HEK293 (cell line): Measurements from ENCODE around the gene BBS12.

Source experiments
- CTCF ChIA-PET: fragments of 350-600 bp; formaldehyde crosslinking; extraction: SDS; loops from one replicate; lab custom pipeline; 2021; ENCODE audit warnings: antibody characterized with exemption; lab: Yijun Ruan, JAX
- POLR2A ChIA-PET: fragments of 300-600 bp; formaldehyde crosslinking; extraction: SDS; loops from one replicate; lab custom pipeline; 2020; ENCODE audit warnings: antibody characterized with exemption, inconsistent platforms; lab: Yijun Ruan, JAX
- H3K27ac ChIP-seq: fragments of 200-500 bp; sonication (Bioruptor generic); 2 replicates; pipeline ENCODE4 v1.5.1; 2014; ENCODE audit warnings: low read depth, low read length, control low read depth, inconsistent platforms; ENCODE audit errors: extremely low read depth
- H3K36me3 ChIP-seq, 2 experiments: fragments of 200-500 bp in 1 of 2; sonication (Bioruptor generic) in 1 of 2; 1 replicate in 1 of 2; 2 replicates in 1 of 2; pipeline ENCODE4 v1.5.1; 2014 to 2017; ENCODE audit warnings: inconsistent platforms in 2 of 2, low read length in 2 of 2; ENCODE audit not compliant: control insufficient read depth in 2 of 2, insufficient read depth in 1 of 2
- H3K4me1 ChIP-seq: fragments of 200-500 bp; sonication (Bioruptor generic); 2 replicates; pipeline ENCODE4 v1.5.1; 2014; ENCODE audit warnings: mild to moderate bottlenecking, low read length, inconsistent platforms; ENCODE audit not compliant: control insufficient read depth, insufficient read depth
- H3K4me3 ChIP-seq: 2 replicates; pipeline ENCODE4 v1.5.1; 2011; ENCODE audit warnings: low read depth, mild to moderate bottlenecking, control low read depth, low read length, moderate library complexity
- H3K9me3 ChIP-seq: fragments of 200-500 bp; sonication (Bioruptor generic); 2 replicates; pipeline ENCODE4 v1.5.1; 2014; ENCODE audit warnings: low read depth, low read length, inconsistent platforms; ENCODE audit not compliant: control insufficient read depth, insufficient read depth
- GLIS1 ChIP-seq: fragments of 450-650 bp; formaldehyde crosslinking; IDR thresholded peaks from 2 replicates; pipeline ENCODE4 v1.5.1; 2016; ENCODE audit warnings: missing biosample characterization, missing genetic modification characterization
- PRDM1 ChIP-seq: fragments of 450-650 bp; formaldehyde crosslinking; IDR thresholded peaks from 2 replicates; pipeline ENCODE4; 2016; ENCODE audit warnings: missing biosample characterization, missing genetic modification characterization
- PRDM2 ChIP-seq: fragments of 450-650 bp; formaldehyde crosslinking; IDR thresholded peaks from 2 replicates; pipeline ENCODE4 v1.5.1; 2016; ENCODE audit warnings: missing biosample characterization, missing genetic modification characterization, borderline replicate concordance
- ZBTB48 ChIP-seq: fragments of 450-650 bp; formaldehyde crosslinking; IDR thresholded peaks from 2 replicates; pipeline ENCODE4 v1.5.1; 2016; ENCODE audit warnings: missing biosample characterization, missing genetic modification characterization
- ZIC2 ChIP-seq: fragments of 450-650 bp; formaldehyde crosslinking; IDR thresholded peaks from 2 replicates; pipeline ENCODE4 v1.5.1; 2016; ENCODE audit warnings: missing biosample characterization, missing genetic modification characterization
- ZNF10 ChIP-seq: fragments of 450-650 bp; formaldehyde crosslinking; IDR thresholded peaks from 2 replicates; pipeline ENCODE4 v1.5.1; 2017; ENCODE audit warnings: missing biosample characterization, missing genetic modification characterization
- ZNF155 ChIP-seq: fragments of 450-650 bp; formaldehyde crosslinking; IDR thresholded peaks from 2 replicates; pipeline ENCODE4 v1.5.1; 2016; ENCODE audit warnings: missing biosample characterization, missing genetic modification characterization
- ZNF175 ChIP-seq: fragments of 450-650 bp; formaldehyde crosslinking; IDR thresholded peaks from 2 replicates; pipeline ENCODE4 v1.5.1; 2016; ENCODE audit warnings: missing biosample characterization, missing genetic modification characterization
- ZNF184 ChIP-seq: fragments of 450-650 bp; IDR thresholded peaks from 2 replicates; pipeline ENCODE4 v1.5.1; 2018; ENCODE audit warnings: missing biosample characterization, mild to moderate bottlenecking, missing genetic modification characterization
- ZNF211 ChIP-seq: fragments of 450-650 bp; formaldehyde crosslinking; IDR thresholded peaks from 2 replicates; pipeline ENCODE4 v1.5.1; 2016; ENCODE audit warnings: low read depth, missing biosample characterization, missing genetic modification characterization
- ZNF239 ChIP-seq: fragments of 450-650 bp; formaldehyde crosslinking; IDR thresholded peaks from 2 replicates; pipeline ENCODE4 v1.5.1; 2016; ENCODE audit warnings: missing biosample characterization, missing genetic modification characterization
- ZNF350 ChIP-seq: fragments of 450-650 bp; formaldehyde crosslinking; IDR thresholded peaks from 2 replicates; pipeline ENCODE4 v1.5.0; 2017; ENCODE audit warnings: missing biosample characterization, mild to moderate bottlenecking, missing genetic modification characterization
- ZNF529 ChIP-seq: fragments of 450-650 bp; formaldehyde crosslinking; IDR thresholded peaks from 2 replicates; pipeline ENCODE4 v1.5.1; 2017; ENCODE audit warnings: missing genetic modification characterization, missing biosample characterization; ENCODE audit not compliant: insufficient replicate concordance
- ZNF530 ChIP-seq: fragments of 450-650 bp; formaldehyde crosslinking; IDR thresholded peaks from 2 replicates; pipeline ENCODE4 v1.5.1; 2016; ENCODE audit warnings: low read depth, missing biosample characterization, missing genetic modification characterization
- ZNF558 ChIP-seq: fragments of 450-650 bp; formaldehyde crosslinking; IDR thresholded peaks from 2 replicates; pipeline ENCODE4 v1.5.1; 2016; ENCODE audit warnings: missing biosample characterization, missing genetic modification characterization
- ZNF596 ChIP-seq: fragments of 450-650 bp; IDR thresholded peaks from 2 replicates; pipeline ENCODE4 v1.5.0; 2018; ENCODE audit warnings: missing biosample characterization, mild to moderate bottlenecking, missing genetic modification characterization, moderate library complexity
- ZNF747 ChIP-seq: fragments of 450-650 bp; formaldehyde crosslinking; IDR thresholded peaks from 2 replicates; pipeline ENCODE4 v1.5.1; 2016; ENCODE audit warnings: missing biosample characterization, missing genetic modification characterization
- ZNF791 ChIP-seq: fragments of 450-650 bp; formaldehyde crosslinking; IDR thresholded peaks from 2 replicates; pipeline ENCODE4 v1.5.1; 2016; ENCODE audit warnings: missing biosample characterization, missing genetic modification characterization
- ZSCAN23 ChIP-seq: fragments of 450-650 bp; formaldehyde crosslinking; IDR thresholded peaks from 2 replicates; pipeline ENCODE4 v1.5.1; 2016; ENCODE audit warnings: missing biosample characterization, missing genetic modification characterization
- ZSCAN4 ChIP-seq: fragments of 450-650 bp; formaldehyde crosslinking; IDR thresholded peaks from 2 replicates; pipeline ENCODE4 v1.5.1; 2017; ENCODE audit warnings: missing biosample characterization, missing genetic modification characterization
- TF ChIP-seq, protein P1 (sequence below): fragments of 450-650 bp; formaldehyde crosslinking; IDR thresholded peaks from 2 replicates; pipeline ENCODE4 v1.5.1; 2016; ENCODE audit warnings: missing biosample characterization, missing genetic modification characterization
- TF ChIP-seq, protein P2 (sequence below): fragments of 450-650 bp; formaldehyde crosslinking; IDR thresholded peaks from 2 replicates; pipeline ENCODE4 v1.5.1; 2016; ENCODE audit warnings: missing biosample characterization, missing genetic modification characterization

The BBS12 gene

GRCh38 chr4:122783301-122784215 is 51.1 kb downstream of the BBS12 start (continued):
- TF ChIP-seq PRDM2 (no peak), GLIS1 (tag by site-specific recombination) (peak; percentile 56), ZSCAN4 (tag by site-specific recombination) (no peak), PRDM1 (0 out of 2 replicates have a peak, but pooled peaks have one; percentile 29), ZNF747 (tag by site-specific recombination) (no peak), ZNF155 (no peak), ZSCAN23 (tag by site-specific recombination) (no peak), ZNF239 (tag by site-specific recombination) (no peak), ZNF529 (tag by site-specific recombination) (no peak)

DNA sequence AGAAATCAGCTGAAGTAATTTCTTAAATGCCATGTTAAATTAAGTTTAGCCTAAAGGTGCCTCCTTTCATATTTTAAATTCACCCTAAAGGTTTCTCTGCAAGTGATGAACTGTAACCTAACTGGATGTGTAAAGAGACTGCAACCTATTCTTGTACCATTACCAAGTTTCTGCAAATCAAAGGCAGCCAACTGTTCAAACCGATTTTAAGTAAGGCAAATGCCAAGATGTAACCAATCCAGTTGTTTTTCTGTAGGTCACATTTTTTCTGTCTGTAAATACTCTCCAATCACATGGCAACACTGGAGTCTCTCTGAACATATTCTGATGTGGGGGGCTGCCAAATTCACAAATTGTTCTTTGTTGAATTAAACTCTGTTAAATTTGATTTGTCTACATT is 51.8 kb downstream of the BBS12 start:
- H3K9me3 ChIP-seq = no peaks in the 10 kb centered on the region
- TF ChIP-seq ZNF747 (tag by site-specific recombination) (no peak), ZBTB48 (tag by site-specific recombination) (no peak), ZNF530 (tag by site-specific recombination) (no peak), ZIC2 (no peak), ZNF175 (tag by site-specific recombination) (no peak), GLIS1 (tag by site-specific recombination) (no peak), ZNF791 (tag by site-specific recombination) (no peak), ZNF10 (no peak), ZNF558 (no peak), ZNF211 (tag by site-specific recombination) (no peak), ZNF596 (tag by site-specific recombination) (no peak), ZNF350 (no peak), ZNF184 (tag by site-specific recombination) (no peak)
- TF ChIP-seq, protein P1, sequence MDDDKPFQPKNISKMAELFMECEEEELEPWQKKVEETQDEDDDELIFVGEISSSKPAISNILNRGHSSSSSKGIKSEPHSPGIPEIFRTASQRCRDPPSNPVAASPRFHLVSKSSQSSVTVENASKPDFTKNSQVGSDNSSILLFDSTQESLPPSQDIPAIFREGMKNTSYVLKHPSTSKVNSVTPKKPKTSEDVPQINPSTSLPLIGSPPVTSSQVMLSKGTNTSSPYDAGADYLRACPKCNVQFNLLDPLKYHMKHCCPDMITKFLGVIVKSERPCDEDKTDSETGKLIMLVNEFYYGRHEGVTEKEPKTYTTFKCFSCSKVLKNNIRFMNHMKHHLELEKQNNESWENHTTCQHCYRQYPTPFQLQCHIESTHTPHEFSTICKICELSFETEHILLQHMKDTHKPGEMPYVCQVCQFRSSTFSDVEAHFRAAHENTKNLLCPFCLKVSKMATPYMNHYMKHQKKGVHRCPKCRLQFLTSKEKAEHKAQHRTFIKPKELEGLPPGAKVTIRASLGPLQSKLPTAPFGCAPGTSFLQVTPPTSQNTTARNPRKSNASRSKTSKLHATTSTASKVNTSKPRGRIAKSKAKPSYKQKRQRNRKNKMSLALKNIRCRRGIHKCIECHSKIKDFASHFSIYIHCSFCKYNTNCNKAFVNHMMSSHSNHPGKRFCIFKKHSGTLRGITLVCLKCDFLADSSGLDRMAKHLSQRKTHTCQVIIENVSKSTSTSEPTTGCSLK (tag by site-specific recombination) = no peak
- TF ChIP-seq, protein P2, sequence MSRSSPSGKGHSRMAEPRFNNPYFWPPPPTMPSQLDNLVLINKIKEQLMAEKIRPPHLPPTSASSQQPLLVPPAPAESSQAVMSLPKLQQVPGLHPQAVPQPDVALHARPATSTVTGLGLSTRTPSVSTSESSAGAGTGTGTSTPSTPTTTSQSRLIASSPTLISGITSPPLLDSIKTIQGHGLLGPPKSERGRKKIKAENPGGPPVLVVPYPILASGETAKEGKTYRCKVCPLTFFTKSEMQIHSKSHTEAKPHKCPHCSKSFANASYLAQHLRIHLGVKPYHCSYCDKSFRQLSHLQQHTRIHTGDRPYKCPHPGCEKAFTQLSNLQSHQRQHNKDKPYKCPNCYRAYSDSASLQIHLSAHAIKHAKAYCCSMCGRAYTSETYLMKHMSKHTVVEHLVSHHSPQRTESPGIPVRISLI (tag by site-specific recombination) = no peak
- TF ChIP-seq, all 188 proteins: peak for 0
- POLR2A ChIA-PET = interaction anchor here (1.2 kb wide), 1 partner anchor 13 kb away, joined by 5 read pairs; no protein-coding TSS in a partner anchor
- no peaks in the 10 kb centered on the region for H3K36me3 ChIP-seq
- no peak overlapping the region for H3K4me3 ChIP-seq
- H3K27ac ChIP-seq = no peak overlapping the region
- CTCF ChIA-PET = interaction anchor here (1.0 to 1.9 kb wide), 3 partner anchors 12 to 29 kb away, joined by 3 to 8 read pairs (median 3); no protein-coding TSS in a partner anchor
- H3K4me1 ChIP-seq = no peaks in the 10 kb centered on the region
